Measurements from ENCODE around the gene KCTD12. TPM values are rescaled to one million over a fixed set of nuclear protein-coding genes. Genes with fewer than 3 reads are reported as not detected.

KCTD12 gene
- total RNA-seq, 4 donors from 2014 or later, result 112 to 169 (median 148) TPM

- Histone ChIP-seq H3K36me3 (no peaks in the 10 kb centered on the region), H3K4me3 (no peak overlapping the region), H3K27me3 (no peaks in the 10 kb centered on the region), H3K27ac (replicated peaks in 1 of 4) (no peak overlapping the region), H3K9me3 (peaks cover 0 to 16% (median 11%) of the 10 kb centered on the region in 4 donors), H3K4me1 (no peaks in the 10 kb centered on the region)
- 64% methylated on average over 2 of the region's 2 CpGs for WGBS
- no peak for TF ChIP-seq POLR2A (IDR thresholded peaks at IDR 0.05; ENCODE audit: low read depth)
- TF ChIP-seq POLR2AphosphoS5 (IDR thresholded peaks at IDR 0.05), result peak in 1 of 2 donors; percentile 25
- intact Hi-C loops (cut with DNase I), result no loop called here
- DNase-seq (ENCODE audit: extremely low spot score), result no peak
Observed at GRCh38 chr13:76894401-76895110, 8.4 kb upstream of the KCTD12 start.

GRCh38 chr13:76892488-76892887, 6.3 kb upstream of the KCTD12 start:
- WGBS, result 86% methylated on average over 1 of the region's 1 CpG
- DNase-seq (ENCODE audit: extremely low spot score), result no peak
- H3K4me3 ChIP-seq, result no peak overlapping the region
- intact Hi-C loops (cut with DNase I), result no loop called here
- no peak for TF ChIP-seq EP300 (IDR thresholded peaks at IDR 0.05)
- no peak for TF ChIP-seq POLR2AphosphoS5 (IDR thresholded peaks at IDR 0.05)
- no peak for TF ChIP-seq CTCF (IDR thresholded peaks at IDR 0.05)
- no peak for TF ChIP-seq POLR2A (IDR thresholded peaks at IDR 0.05; ENCODE audit: low read depth)
- peaks cover 0 to 7% (median 3%) of the 10 kb centered on the region in 4 donors for H3K9me3 ChIP-seq
- no peaks in the 10 kb centered on the region for H3K36me3 ChIP-seq
- H3K27me3 ChIP-seq, result no peaks in the 10 kb centered on the region
- H3K4me1 ChIP-seq, result peaks cover 1 to 11% (median 7%) of the 10 kb centered on the region in 4 donors
- H3K27ac ChIP-seq (replicated peaks in 1 of 4), result no peak overlapping the region

- no peak overlapping the region for H3K27ac ChIP-seq (replicated peaks in 1 of 4)
- no peak for DNase-seq (ENCODE audit: extremely low spot score)
- WGBS, result 70% methylated on average over 1 of the region's 1 CpG
- H3K9me3 ChIP-seq, result no peaks in the 10 kb centered on the region
- intact Hi-C loops (cut with DNase I), result no loop called here
- no peak overlapping the region for H3K4me3 ChIP-seq
- H3K36me3 ChIP-seq, result no peaks in the 10 kb centered on the region
- no peak for TF ChIP-seq POLR2AphosphoS5 (IDR thresholded peaks at IDR 0.05)
- no peak for TF ChIP-seq EP300 (IDR thresholded peaks at IDR 0.05)
- no peak for TF ChIP-seq CTCF (IDR thresholded peaks at IDR 0.05)
- TF ChIP-seq POLR2A (IDR thresholded peaks at IDR 0.05; ENCODE audit: low read depth), result no peak
- H3K27me3 ChIP-seq, result no peaks in the 10 kb centered on the region
- peaks cover 5 to 18% (median 13%) of the 10 kb centered on the region in 4 donors for H3K4me1 ChIP-seq
Observed at GRCh38 chr13:76890021-76890420, 3.8 kb upstream of the KCTD12 start.

- no peaks in the 10 kb centered on the region for H3K9me3 ChIP-seq
- H3K27me3 ChIP-seq, result no peaks in the 10 kb centered on the region
- intact Hi-C loops (cut with DNase I), result loop anchor here (5.0 kb wide), 2 partner anchors 222 to 1017 kb away; no protein-coding TSS in a partner anchor
- H3K4me3 ChIP-seq, result no peak overlapping the region
- no peak for TF ChIP-seq POLR2A (IDR thresholded peaks at IDR 0.05; ENCODE audit: low read depth)
- H3K36me3 ChIP-seq, result no peaks in the 10 kb centered on the region
- DNase-seq (ENCODE audit: extremely low spot score), result no peak
- WGBS, result 100% methylated on average over 1 of the region's 1 CpG
- H3K4me1 ChIP-seq, result peaks cover 5 to 22% (median 19%) of the 10 kb centered on the region in 4 donors
- H3K27ac ChIP-seq (replicated peaks in 1 of 4), result no peak overlapping the region
Observed at GRCh38 chr13:76889254-76889653, 3.0 kb upstream of the KCTD12 start.

GRCh38 chr13:76888421-76888820, 2.2 kb upstream of the KCTD12 start:
- Histone ChIP-seq H3K27me3 (no peaks in the 10 kb centered on the region), H3K9me3 (no peaks in the 10 kb centered on the region), H3K36me3 (no peaks in the 10 kb centered on the region), H3K27ac (replicated peaks in 1 of 4) (no peak overlapping the region), H3K4me1 (peaks cover 5 to 31% (median 28%) of the 10 kb centered on the region in 4 donors), H3K4me3 (no peak overlapping the region)
- intact Hi-C loops (cut with DNase I), result loop anchor here (5.0 kb wide), 2 partner anchors 221 to 1016 kb away; no protein-coding TSS in a partner anchor
- no peak for TF ChIP-seq POLR2AphosphoS5 (IDR thresholded peaks at IDR 0.05)
- TF ChIP-seq EP300 (IDR thresholded peaks at IDR 0.05), result no peak
- DNase-seq (ENCODE audit: extremely low spot score), result no peak
- 92% methylated on average over 1 of the region's 1 CpG for WGBS

- no peak for DNase-seq (ENCODE audit: extremely low spot score)
- H3K4me3 ChIP-seq, result peak overlapping the region; percentile 83 to 95 (median 89)
- H3K27me3 ChIP-seq, result no peaks in the 10 kb centered on the region
- intact Hi-C loops (cut with DNase I), result loop anchor here (5.0 kb wide), 2 partner anchors 220 to 1015 kb away; no protein-coding TSS in a partner anchor
- 15% methylated on average over 20 of the region's 20 CpGs for WGBS
- no peaks in the 10 kb centered on the region for H3K9me3 ChIP-seq
- H3K4me1 ChIP-seq, result peaks cover 5 to 43% (median 36%) of the 10 kb centered on the region in 4 donors
- peak overlapping the region; percentile 90 to 97 (median 94) for H3K27ac ChIP-seq (replicated peaks in 1 of 4)
- H3K36me3 ChIP-seq, result no peaks in the 10 kb centered on the region
- TF ChIP-seq CTCF (IDR thresholded peaks at IDR 0.05), result no peak
- TF ChIP-seq POLR2AphosphoS5 (IDR thresholded peaks at IDR 0.05), result no peak
- TF ChIP-seq EP300 (IDR thresholded peaks at IDR 0.05), result no peak
- TF ChIP-seq POLR2A (IDR thresholded peaks at IDR 0.05; ENCODE audit: low read depth), result no peak
Observed at GRCh38 chr13:76887076-76887563, 915 bp upstream of the KCTD12 start.
